HCT116 (cell line): ENCODE data around the gene GPR171. TPM values are rescaled to one million over a fixed set of nuclear protein-coding genes. Genes with fewer than 3 reads are reported as not detected.

Experiments used
- ATAC-seq: fragments of 200-7000 bp; cut with Tn5 transposase; 2 replicates; pipeline ENCODE4 v1.9.1; 2020; ENCODE audit warnings: mild to moderate bottlenecking, moderate library complexity
- BruUV-seq: library from RNA; stranded (reverse); fragments of 400-500 nt; replicated peaks from 2 replicates; lab custom pipeline; 2021; lab: Mats Ljungman, UMichigan
- CTCF ChIA-PET: fragments of 300-600 bp; sonication (Branson Sonifier 250); formaldehyde crosslinking; loops from one replicate; lab custom pipeline; 2021; ENCODE audit warnings: antibody characterized with exemption; lab: Charles Lee
- POLR2A ChIA-PET: fragments of 300-600, 350-600 bp; sonication (Branson Sonifier 250); formaldehyde crosslinking; loops from one replicate; lab custom pipeline; 2021; ENCODE audit warnings: antibody characterized with exemption; lab: Charles Lee
- RAD21 ChIA-PET, 2 experiments: fragments of 300-600 bp; sonication (Branson Sonifier 250); formaldehyde crosslinking; loops; one replicate each; lab custom pipeline; 2023; ENCODE audit warnings: low total read pairs in 2 of 2; ENCODE audit not compliant: uncharacterized antibody in 2 of 2, unreplicated experiment in 2 of 2, low non-redundant PET in 1 of 2; lab: Charles Lee
- DNase-seq: peaks from one replicate; pipeline ENCODE4 v3.0.0-alpha.2; 2010; ENCODE audit warnings: low read depth, low spot score
- H2AFZ ChIP-seq: fragments of 200-600 bp; shearing (Covaris generic), sonication (generic); 2 replicates; pipeline ENCODE4 v1.6.1; 2017; ENCODE audit warnings: low read depth, mixed run types, mixed read lengths, antibody characterized with exemption, low read length; ENCODE audit not compliant: poor library complexity, severe bottlenecking
- H3K27ac ChIP-seq: 2 replicates; pipeline ENCODE4 v1.5.1; 2012; ENCODE audit warnings: low read depth, low read length
- H3K27me3 ChIP-seq: fragments of 200-600 bp; sonication (generic); 2 replicates; pipeline ENCODE4 v1.6.1; 2016; ENCODE audit warnings: mixed run types, low read length, mixed read lengths; ENCODE audit not compliant: insufficient read depth
- H3K36me3 ChIP-seq, 2 experiments: fragments of 200-500 bp in 1 of 2; fragments of 200-600 bp in 1 of 2; sonication (Bioruptor generic) in 1 of 2; sonication (generic) in 1 of 2; 2 replicates each; pipeline versions ENCODE4 v1.5.1 to v1.6.1; 2014 to 2016; ENCODE audit warnings: low read length in 2 of 2, inconsistent platforms in 1 of 2, mixed read lengths in 1 of 2, mixed run types in 1 of 2; ENCODE audit not compliant: insufficient read depth in 2 of 2, control insufficient read depth in 1 of 2
- H3K4me1 ChIP-seq, 2 experiments: fragments of 200-600 bp in 1 of 2; sonication (generic) in 1 of 2; 2 replicates each; pipeline versions ENCODE4 v1.5.1 to v1.6.1; 2012 to 2017; ENCODE audit warnings: low read length in 2 of 2, inconsistent platforms in 1 of 2, mild to moderate bottlenecking in 1 of 2, mixed read lengths in 1 of 2, mixed run types in 1 of 2, moderate library complexity in 1 of 2; ENCODE audit not compliant: insufficient read depth in 2 of 2, control insufficient read depth in 1 of 2
- H3K4me2 ChIP-seq: fragments of 200-600 bp; sonication (generic); 2 replicates; pipeline ENCODE4 v1.6.1; 2017; ENCODE audit warnings: mixed run types, low read length, mixed read lengths
- H3K4me3 ChIP-seq, 2 experiments: fragments of 200-600 bp in 1 of 2; sonication (generic) in 1 of 2; replicated peaks in 1 of 2; 2 replicates each; pipeline ENCODE4 v1.5.1; 2011 to 2016; ENCODE audit warnings: low read length in 2 of 2, control low read depth in 1 of 2, low read depth in 1 of 2, mild to moderate bottlenecking in 1 of 2, mixed read lengths in 1 of 2, mixed run types in 1 of 2
- H3K79me2 ChIP-seq: fragments of 200-600 bp; sonication (generic); 2 replicates; pipeline ENCODE4 v1.6.1; 2017; ENCODE audit warnings: mild to moderate bottlenecking, mixed run types, low read length, moderate library complexity, mixed read lengths; ENCODE audit not compliant: insufficient read depth
- H3K9ac ChIP-seq: fragments of 200-600 bp; sonication (generic); 2 replicates; pipeline ENCODE4 v1.6.1; 2016; ENCODE audit warnings: low read length, mixed read lengths
- H3K9me2 ChIP-seq: fragments of 200-600 bp; sonication (generic), shearing (Covaris generic); 2 replicates; pipeline ENCODE4 v1.6.1; 2017; ENCODE audit warnings: mixed run types, mild to moderate bottlenecking, moderate library complexity; ENCODE audit not compliant: insufficient read depth
- H3K9me3 ChIP-seq, 2 experiments: fragments of 200-500 bp in 1 of 2; fragments of 200-600 bp in 1 of 2; sonication (Bioruptor generic) in 1 of 2; sonication (generic) in 1 of 2; 2 replicates each; pipeline ENCODE4 v1.6.1; 2014 to 2017; ENCODE audit warnings: low read length in 2 of 2, mixed read lengths in 2 of 2, inconsistent platforms in 1 of 2, low read depth in 1 of 2, mild to moderate bottlenecking in 1 of 2, mixed run types in 1 of 2, moderate library complexity in 1 of 2; ENCODE audit not compliant: control insufficient read depth in 1 of 2, insufficient read depth in 1 of 2
- H4K20me1 ChIP-seq: fragments of 200-600 bp; sonication (generic), shearing (Covaris generic); 2 replicates; pipeline ENCODE4 v1.6.1; 2017; ENCODE audit warnings: mixed run types, mild to moderate bottlenecking, moderate library complexity; ENCODE audit not compliant: insufficient read depth
- ATF3 ChIP-seq: IDR thresholded peaks from 2 replicates; pipeline ENCODE4 v1.6.1; 2012
- CBX3 ChIP-seq: IDR thresholded peaks from 2 replicates; pipeline ENCODE4 v1.6.1; 2012; ENCODE audit warnings: low read depth
- CEBPB ChIP-seq: IDR thresholded peaks from 2 replicates; pipeline ENCODE4 v1.6.1; 2012; ENCODE audit warnings: low read depth
- CTCF ChIP-seq, 3 experiments: fragments of 200-600 bp in 1 of 3; sonication (generic) in 1 of 3; IDR thresholded peaks in 2 of 3; conservative IDR thresholded peaks in 1 of 3; 2 replicates each; pipeline ENCODE4 v1.5.1; 2012 to 2017; ENCODE audit warnings: low read depth in 2 of 3, low read length in 2 of 3, antibody characterized with exemption in 1 of 3, borderline replicate concordance in 1 of 3, control low read depth in 1 of 3, mild to moderate bottlenecking in 1 of 3, mixed read lengths in 1 of 3, mixed run types in 1 of 3, moderate library complexity in 1 of 3; ENCODE audit not compliant: insufficient read depth in 1 of 3
- EGR1 ChIP-seq: IDR thresholded peaks from 2 replicates; pipeline ENCODE4 v1.6.1; 2012; ENCODE audit warnings: low read depth
- ELF1 ChIP-seq: IDR thresholded peaks from 2 replicates; pipeline ENCODE4 v1.6.1; 2012; ENCODE audit warnings: low read depth, borderline replicate concordance
- EZH2 ChIP-seq: fragments of 200-600 bp; sonication (generic); IDR thresholded peaks from 2 replicates; pipeline ENCODE4 v1.6.1; 2017; ENCODE audit warnings: antibody characterized with exemption, mixed run types
- EZH2phosphoT487 ChIP-seq: fragments of 200-600 bp; IDR thresholded peaks from 2 replicates; pipeline ENCODE4 v1.6.1; 2018; ENCODE audit warnings: antibody characterized with exemption, borderline replicate concordance
- FOSL1 ChIP-seq: IDR thresholded peaks from 2 replicates; pipeline ENCODE4 v1.6.1; 2012; ENCODE audit warnings: low read depth
- JUND ChIP-seq: IDR thresholded peaks from 2 replicates; pipeline ENCODE4 v1.6.1; 2012
- POLR2A ChIP-seq: IDR thresholded peaks from 2 replicates; pipeline ENCODE4 v1.7.0; 2011; ENCODE audit warnings: borderline replicate concordance; ENCODE audit not compliant: insufficient read depth, insufficient read length; ENCODE audit errors: extremely low read depth
- POLR2AphosphoS5 ChIP-seq: IDR thresholded peaks from 2 replicates; pipeline ENCODE4 v1.6.1; 2011; ENCODE audit warnings: mild to moderate bottlenecking, low read depth, low read length, moderate library complexity
- RAD21 ChIP-seq: IDR thresholded peaks from 2 replicates; pipeline ENCODE4 v1.6.1; 2012; ENCODE audit warnings: low read depth, mild to moderate bottlenecking
- SP1 ChIP-seq: IDR thresholded peaks from 2 replicates; pipeline ENCODE4 v1.6.1; 2012; ENCODE audit warnings: low read depth
- SRF ChIP-seq: IDR thresholded peaks from 2 replicates; pipeline ENCODE4 v1.6.1; 2012; ENCODE audit warnings: low read depth
- TCF7L2 ChIP-seq: IDR thresholded peaks from 2 replicates; pipeline ENCODE4 v1.7.0; 2011; ENCODE audit warnings: borderline replicate concordance, inconsistent platforms; ENCODE audit not compliant: insufficient read depth, insufficient read length; ENCODE audit errors: extremely low read depth
- ZBTB33 ChIP-seq: IDR thresholded peaks from 2 replicates; pipeline ENCODE4 v1.6.1; 2011; ENCODE audit warnings: mild to moderate bottlenecking, low read length, moderate library complexity; ENCODE audit not compliant: insufficient replicate concordance; ENCODE audit errors: extremely low read depth
- ZFX ChIP-seq: fragments of 450-650 bp; IDR thresholded peaks from 2 replicates; pipeline ENCODE4 v1.6.1; 2017
- ZNF274 ChIP-seq: fragments of 200-500 bp; sonication (Bioruptor generic); IDR thresholded peaks from 2 replicates; pipeline ENCODE4 v1.6.1; 2014; ENCODE audit warnings: mild to moderate bottlenecking, low read depth, low read length, inconsistent platforms
- intact Hi-C: fragments of 100-400 bp; cut with micrococcal nuclease; formaldehyde crosslinking; loops from 2 replicates; pipeline ENCODE4 v1.10.0; 2022
- total RNA-seq: library from RNA; stranded (reverse); gene quantifications from one replicate; pipeline ENCODE4 v1.2.1, GENCODE V29; 2021; ENCODE audit not compliant: unreplicated experiment
- TF ChIP-seq, protein P1 (sequence below): IDR thresholded peaks from 2 replicates; pipeline ENCODE4 v1.6.1; 2012

The GPR171 gene
- total RNA-seq, 1 experiment from 2014 or later = not detected

DNA sequence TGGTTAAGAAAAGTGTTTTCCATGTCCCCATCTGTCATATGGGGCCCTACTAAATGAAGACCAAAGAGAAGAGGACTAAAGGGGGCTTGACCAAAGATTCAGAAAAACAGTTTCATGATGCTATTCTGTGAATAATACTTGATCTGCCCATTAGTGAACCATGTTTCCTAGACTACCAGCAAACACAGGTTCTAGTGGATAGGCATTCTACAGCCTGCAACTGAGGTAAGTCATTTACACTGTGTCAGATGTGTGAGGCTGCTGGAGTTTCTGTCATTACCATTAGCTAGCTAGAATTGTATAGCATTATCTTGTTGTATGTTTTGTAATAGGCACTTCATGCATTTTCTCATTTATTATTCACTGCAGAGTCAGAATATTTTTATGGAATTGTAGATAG lies 6.6 kb downstream of the GPR171 start:
- H2AFZ ChIP-seq = no peak overlapping the region
- ATAC-seq (no peak), DNase-seq (no peak)
- no peak overlapping the region for H3K27ac ChIP-seq
- no peaks in the 10 kb centered on the region for H4K20me1 ChIP-seq
- H3K9me2 ChIP-seq = 0 out of 2 replicates have a peak, but pooled peaks cover 3% of the 10 kb centered on the region
- no peaks in the 10 kb centered on the region for H3K27me3 ChIP-seq
- CTCF ChIA-PET = no interaction called here
- BruUV-seq = no TSS peak
- RAD21 ChIA-PET = no interaction called here
- TF ChIP-seq POLR2A = no peak
- no peak for TF ChIP-seq CEBPB
- no peak for TF ChIP-seq ELF1
- TF ChIP-seq ZBTB33 = no peak
- no peak for TF ChIP-seq CTCF (IDR thresholded peaks at IDR 0.05 in 2 of 3, conservative IDR thresholded peaks at IDR 0.05 in 1 of 3; ENCODE audit: borderline replicate concordance in 1 of 3, insufficient read depth in 1 of 3, low read depth in 2 of 3, low read length in 2 of 3)
- TF ChIP-seq JUND = no peak
- TF ChIP-seq EZH2 = no peak
- no peak for TF ChIP-seq ATF3
- no peak for TF ChIP-seq ZNF274
- TF ChIP-seq CBX3 = no peak
- TF ChIP-seq ZFX = no peak
- TF ChIP-seq FOSL1 = no peak
- TF ChIP-seq EGR1 = no peak
- no peak for TF ChIP-seq SRF
- no peak for TF ChIP-seq TCF7L2
- no peak for TF ChIP-seq RAD21
- TF ChIP-seq, protein P1, sequence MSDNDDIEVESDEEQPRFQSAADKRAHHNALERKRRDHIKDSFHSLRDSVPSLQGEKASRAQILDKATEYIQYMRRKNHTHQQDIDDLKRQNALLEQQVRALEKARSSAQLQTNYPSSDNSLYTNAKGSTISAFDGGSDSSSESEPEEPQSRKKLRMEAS = no peak
- TF ChIP-seq POLR2AphosphoS5 = no peak
- no peak for TF ChIP-seq SP1
- TF ChIP-seq EZH2phosphoT487 = no peak
- H3K9me3 ChIP-seq = no peaks in the 10 kb centered on the region
- no peaks in the 10 kb centered on the region for H3K4me1 ChIP-seq
- no peak overlapping the region for H3K4me2 ChIP-seq
- POLR2A ChIA-PET = interaction anchor here (0.6 kb wide), 1 partner anchor 100 kb away, joined by 4 read pairs; no protein-coding TSS in a partner anchor
- H3K79me2 ChIP-seq = no peaks in the 10 kb centered on the region
- intact Hi-C loops = no loop called here
- H3K9ac ChIP-seq = no peak overlapping the region
- no peak overlapping the region for H3K4me3 ChIP-seq
- no peaks in the 10 kb centered on the region for H3K36me3 ChIP-seq
